SIG-M5 (cell line): ENCODE measurements around the gene MAGI1.

ENCODE experiments used
- DNase-seq: peaks from one replicate; lab custom pipeline; 2025; lab: John Stamatoyannopoulos, UW

Gene MAGI1

GRCh38 chr3:65479990-65480389 lies 558.7 kb downstream of the MAGI1 start:
- no peak for DNase-seq

GRCh38 chr3:65478551-65479500 lies 559.9 kb downstream of the MAGI1 start:
- no peak for DNase-seq

- DNase-seq: no peak
These were observed 565.0 kb downstream of the MAGI1 start for GRCh38 chr3:65473736-65474135.

GRCh38 chr3:65472501-65472900 lies 566.2 kb downstream of the MAGI1 start:
- no peak for DNase-seq

- DNase-seq: no peak
These were observed 572.3 kb downstream of the MAGI1 start for GRCh38 chr3:65466300-65466988.

- no peak for DNase-seq
These were observed 588.8 kb downstream of the MAGI1 start for GRCh38 chr3:65449841-65450428.

GRCh38 chr3:65448120-65448519 lies 590.6 kb downstream of the MAGI1 start:
- DNase-seq: no peak

GRCh38 chr3:65445573-65446169 lies 593.0 kb downstream of the MAGI1 start:
- DNase-seq: no peak

- DNase-seq: no peak
These were observed 594.3 kb downstream of the MAGI1 start for GRCh38 chr3:65444447-65444815.

GRCh38 chr3:65443739-65444446 lies 594.8 kb downstream of the MAGI1 start:
- no peak for DNase-seq

GRCh38 chr3:65439641-65440284 lies 599.0 kb downstream of the MAGI1 start:
- DNase-seq: no peak

- no peak for DNase-seq
These were observed 600.1 kb downstream of the MAGI1 start for GRCh38 chr3:65438612-65439011.

- no peak for DNase-seq
These were observed 600.6 kb downstream of the MAGI1 start for GRCh38 chr3:65438096-65438495.

- no peak for DNase-seq
These were observed 602.1 kb downstream of the MAGI1 start for GRCh38 chr3:65436580-65436979.

- DNase-seq: no peak
These were observed 605.2 kb downstream of the MAGI1 start for GRCh38 chr3:65433480-65433879.

GRCh38 chr3:65432388-65433003 lies 606.2 kb downstream of the MAGI1 start:
- DNase-seq: no peak

- DNase-seq: no peak
These were observed 612.8 kb downstream of the MAGI1 start for GRCh38 chr3:65425880-65426279.

- no peak for DNase-seq
These were observed 616.6 kb downstream of the MAGI1 start for GRCh38 chr3:65422154-65422553.

- no peak for DNase-seq
These were observed 619.5 kb downstream of the MAGI1 start for GRCh38 chr3:65419233-65419632.

GRCh38 chr3:65413891-65414290 lies 624.8 kb downstream of the MAGI1 start:
- DNase-seq: no peak

- no peak for DNase-seq
These were observed 626.1 kb downstream of the MAGI1 start for GRCh38 chr3:65412588-65412987.
